Measurements from ENCODE around the gene MMP3. TPM values are rescaled to one million over a fixed set of nuclear protein-coding genes. Genes with fewer than 3 reads are reported as not detected.

The MMP3 gene
- total RNA-seq, 1 experiment from 2014 or later: not detected

- ChIA-PET CTCF (no interaction called here), POLR2A (no interaction called here)
- intact Hi-C loops (cut with micrococcal nuclease): no loop called here
Measured at GRCh38 chr11:102793677-102794290, 49.6 kb downstream of the MMP3 start.

More at GRCh38 chr11:102793677-102794290, 49.6 kb downstream of the MMP3 start:
- Histone ChIP-seq H3K36me3 (ENCODE audit: control insufficient read depth in 1 of 2, insufficient read depth in 2 of 2, low read length in 2 of 2) (no peaks in the 10 kb centered on the region), H3K4me2 (ENCODE audit: low read length) (no peak overlapping the region), H4K20me1 (ENCODE audit: insufficient read depth) (no peaks in the 10 kb centered on the region), H3K79me2 (ENCODE audit: insufficient read depth, low read length) (no peaks in the 10 kb centered on the region), H3K27me3 (ENCODE audit: insufficient read depth, low read length) (no peaks in the 10 kb centered on the region), H3K9ac (ENCODE audit: low read length) (no peak overlapping the region), H3K9me2 (ENCODE audit: insufficient read depth) (no peaks in the 10 kb centered on the region), H3K9me3 (ENCODE audit: control insufficient read depth in 1 of 2, insufficient read depth in 1 of 2, low read depth in 1 of 2, low read length in 2 of 2) (no peaks in the 10 kb centered on the region), H2AFZ (ENCODE audit: low read depth, low read length, poor library complexity, severe bottlenecking) (peak overlapping the region; percentile 14), H3K4me1 (ENCODE audit: control insufficient read depth in 1 of 2, insufficient read depth in 2 of 2, low read length in 2 of 2) (no peaks in the 10 kb centered on the region), H3K4me3 (replicated peaks in 1 of 2; ENCODE audit: low read depth in 1 of 2, low read length in 2 of 2) (no peak overlapping the region), H3K27ac (ENCODE audit: low read depth, low read length) (no peak overlapping the region)
- BruUV-seq (replicated peaks): no TSS peak
- TF ChIP-seq JUND (IDR thresholded peaks at IDR 0.05): no peak
- no peak for TF ChIP-seq FOSL1 (IDR thresholded peaks at IDR 0.05; ENCODE audit: low read depth)
- no peak for TF ChIP-seq ATF3 (IDR thresholded peaks at IDR 0.05)
- TF ChIP-seq RAD21 (IDR thresholded peaks at IDR 0.05; ENCODE audit: low read depth): no peak
- no peak for TF ChIP-seq POLR2A (IDR thresholded peaks at IDR 0.05; ENCODE audit: borderline replicate concordance, extremely low read depth, insufficient read depth, insufficient read length)
- no peak for TF ChIP-seq POLR2AphosphoS5 (IDR thresholded peaks at IDR 0.05; ENCODE audit: low read depth, low read length)
- no peak for TF ChIP-seq EZH2phosphoT487 (IDR thresholded peaks at IDR 0.05; ENCODE audit: borderline replicate concordance)
- TF ChIP-seq ELF1 (IDR thresholded peaks at IDR 0.05; ENCODE audit: borderline replicate concordance, low read depth): no peak
- TF ChIP-seq ZNF274 (IDR thresholded peaks at IDR 0.05; ENCODE audit: low read depth, low read length): no peak
- no peak for TF ChIP-seq TCF7L2 (IDR thresholded peaks at IDR 0.05; ENCODE audit: borderline replicate concordance, extremely low read depth, insufficient read depth, insufficient read length)
- no peak for TF ChIP-seq MAX (IDR thresholded peaks at IDR 0.05)
- TF ChIP-seq, protein P1, sequence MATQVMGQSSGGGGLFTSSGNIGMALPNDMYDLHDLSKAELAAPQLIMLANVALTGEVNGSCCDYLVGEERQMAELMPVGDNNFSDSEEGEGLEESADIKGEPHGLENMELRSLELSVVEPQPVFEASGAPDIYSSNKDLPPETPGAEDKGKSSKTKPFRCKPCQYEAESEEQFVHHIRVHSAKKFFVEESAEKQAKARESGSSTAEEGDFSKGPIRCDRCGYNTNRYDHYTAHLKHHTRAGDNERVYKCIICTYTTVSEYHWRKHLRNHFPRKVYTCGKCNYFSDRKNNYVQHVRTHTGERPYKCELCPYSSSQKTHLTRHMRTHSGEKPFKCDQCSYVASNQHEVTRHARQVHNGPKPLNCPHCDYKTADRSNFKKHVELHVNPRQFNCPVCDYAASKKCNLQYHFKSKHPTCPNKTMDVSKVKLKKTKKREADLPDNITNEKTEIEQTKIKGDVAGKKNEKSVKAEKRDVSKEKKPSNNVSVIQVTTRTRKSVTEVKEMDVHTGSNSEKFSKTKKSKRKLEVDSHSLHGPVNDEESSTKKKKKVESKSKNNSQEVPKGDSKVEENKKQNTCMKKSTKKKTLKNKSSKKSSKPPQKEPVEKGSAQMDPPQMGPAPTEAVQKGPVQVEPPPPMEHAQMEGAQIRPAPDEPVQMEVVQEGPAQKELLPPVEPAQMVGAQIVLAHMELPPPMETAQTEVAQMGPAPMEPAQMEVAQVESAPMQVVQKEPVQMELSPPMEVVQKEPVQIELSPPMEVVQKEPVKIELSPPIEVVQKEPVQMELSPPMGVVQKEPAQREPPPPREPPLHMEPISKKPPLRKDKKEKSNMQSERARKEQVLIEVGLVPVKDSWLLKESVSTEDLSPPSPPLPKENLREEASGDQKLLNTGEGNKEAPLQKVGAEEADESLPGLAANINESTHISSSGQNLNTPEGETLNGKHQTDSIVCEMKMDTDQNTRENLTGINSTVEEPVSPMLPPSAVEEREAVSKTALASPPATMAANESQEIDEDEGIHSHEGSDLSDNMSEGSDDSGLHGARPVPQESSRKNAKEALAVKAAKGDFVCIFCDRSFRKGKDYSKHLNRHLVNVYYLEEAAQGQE (IDR thresholded peaks at IDR 0.05; ENCODE audit: low read depth): no peak
- TF ChIP-seq YY1 (IDR thresholded peaks at IDR 0.05; ENCODE audit: extremely low read depth, insufficient replicate concordance, low read depth, low read length): no peak
- no peak for TF ChIP-seq EZH2 (IDR thresholded peaks at IDR 0.05)
- TF ChIP-seq CBX3 (IDR thresholded peaks at IDR 0.05; ENCODE audit: low read depth): no peak
- DNase-seq (ENCODE audit: low read depth, low spot score) (no peak), ATAC-seq (no peak)
- RAD21 ChIA-PET (ENCODE audit: low non-redundant PET in 1 of 2, low total read pairs in 2 of 2, uncharacterized antibody in 2 of 2, unreplicated experiment in 2 of 2): no interaction called here

Data from HCT116 (cell line).